Vagina (tissue), 2 donors: ENCODE results near the gene KYAT1. TPM values are rescaled to one million over a fixed set of nuclear protein-coding genes. Genes with fewer than 3 reads are reported as not detected.
A peak's percentile ranks its signal among the peaks of the same experiment; 100 is the strongest.

Experiments used
- DNase-seq, 2 donors: peaks; one replicate each; pipeline ENCODE4 v3.0.0-alpha.2; 2017; ENCODE audit errors: extremely low spot score in 2 of 2
- H3K27ac ChIP-seq: fragments of 200-600 bp; sonication (generic); one replicate; pipeline ENCODE4 v1.5.1; 2019
- H3K27me3 ChIP-seq: fragments of 200-600 bp; sonication (generic); one replicate; pipeline ENCODE4 v1.5.1; 2019
- H3K36me3 ChIP-seq, 2 donors: fragments of 200-600 bp; sonication (generic); one replicate each; pipeline ENCODE4 v1.5.1; 2017 to 2019
- H3K4me1 ChIP-seq: fragments of 200-600 bp; sonication (generic); one replicate; pipeline ENCODE4 v1.5.1; 2019
- H3K4me3 ChIP-seq, 2 donors: fragments of 200-600 bp; sonication (generic); 1 replicate in 1 of 2; 2 replicates in 1 of 2; pipeline ENCODE4 v1.5.1; 2016 to 2019
- H3K9me3 ChIP-seq: fragments of 200-600 bp; sonication (generic); one replicate; pipeline ENCODE4 v1.5.1; 2019
- POLR2A ChIP-seq, 2 donors: fragments of 450-650 bp; IDR thresholded peaks; one replicate each; pipeline ENCODE4 v1.6.1; 2017; ENCODE audit warnings: antibody characterized with exemption in 2 of 2, mild to moderate bottlenecking in 2 of 2, moderate library complexity in 2 of 2
- POLR2AphosphoS5 ChIP-seq, 2 donors: sonication (generic); formaldehyde crosslinking; IDR thresholded peaks; one replicate each; pipeline ENCODE4 v1.9.0; 2017; ENCODE audit warnings: antibody characterized with exemption in 2 of 2, mild to moderate bottlenecking in 2 of 2, low read depth in 1 of 2; ENCODE audit not compliant: insufficient read depth in 1 of 2
- intact Hi-C: fragments of 100-400 bp; cut with DNase I; formaldehyde crosslinking; loops from one replicate; pipeline ENCODE4 v1.15.1; 2023
- total RNA-seq: library from RNA; depleted of rRNA; stranded (reverse); fragments of >200 nt; gene quantifications from one replicate; pipeline ENCODE4 v1.2.3, GENCODE V29; 2016
- TF ChIP-seq, protein P1 (sequence below), 3 experiments: fragments of 450-650 bp in 2 of 3; fragments of 200-600 bp in 1 of 3; sonication (generic) in 1 of 3; IDR thresholded peaks; one replicate each; pipeline ENCODE4 v1.5.1; 2017 to 2019; ENCODE audit warnings: antibody characterized with exemption in 3 of 3, mild to moderate bottlenecking in 2 of 3, moderate library complexity in 2 of 3

KYAT1 gene
- total RNA-seq, 1 donor from 2014 or later: 11.0 TPM

GRCh38 chr9:128822407-128823042, 59.2 kb downstream of the KYAT1 start:
- peaks cover 0 to 53% of the 10 kb centered on the region in 2 donors for H3K36me3 ChIP-seq
- no peak for DNase-seq
- no peak overlapping the region for H3K4me3 ChIP-seq
- intact Hi-C loops: no loop called here
- H3K4me1 ChIP-seq: peaks cover 14% of the 10 kb centered on the region
- no peaks in the 10 kb centered on the region for H3K27me3 ChIP-seq
- H3K9me3 ChIP-seq: no peaks in the 10 kb centered on the region
- no peak for TF ChIP-seq POLR2AphosphoS5 (IDR thresholded peaks at IDR 0.05; ENCODE audit: insufficient read depth in 1 of 2, low read depth in 1 of 2)
- no peak overlapping the region for H3K27ac ChIP-seq

DNA sequence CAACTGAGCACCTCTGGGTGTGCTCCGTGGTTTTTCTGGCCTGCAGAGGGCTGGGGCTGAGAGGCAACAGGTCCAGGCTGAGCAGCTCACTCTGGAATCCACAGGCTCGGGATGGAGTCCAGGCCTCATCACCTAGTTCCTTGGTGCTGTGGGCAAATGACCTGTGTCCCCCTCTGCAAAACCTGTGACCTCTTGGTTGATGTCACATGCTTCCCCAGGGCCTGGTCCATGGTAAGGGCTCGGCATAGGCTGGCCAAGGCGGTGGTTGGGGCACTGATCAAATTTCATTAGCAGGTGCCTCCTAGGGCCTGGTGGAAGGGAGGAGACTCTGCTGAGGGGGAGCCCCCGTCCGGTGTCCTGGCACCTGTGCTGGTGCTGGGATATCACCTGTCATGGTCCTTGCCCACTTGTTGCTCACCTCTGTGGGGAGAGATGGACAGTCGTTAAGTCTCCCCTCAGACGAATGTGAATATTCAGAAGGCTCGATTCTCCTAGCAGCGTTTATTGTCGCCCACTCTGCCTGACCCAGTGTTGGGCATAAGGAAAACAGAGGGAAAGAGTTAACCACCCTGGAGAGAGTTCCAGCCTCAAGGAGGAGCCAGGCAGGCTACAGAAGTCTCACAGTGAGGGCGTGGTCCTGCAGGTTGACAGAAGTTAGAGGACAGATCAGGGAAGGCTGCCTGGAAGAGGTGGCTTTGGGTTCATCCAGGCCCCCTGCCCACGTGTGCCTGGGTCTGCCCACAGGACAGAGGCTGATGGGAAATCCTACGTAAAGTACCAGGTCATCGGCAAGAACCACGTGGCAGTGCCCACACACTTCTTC, 60.0 kb downstream of the KYAT1 start:
- Histone ChIP-seq H3K4me3 (no peak overlapping the region), H3K36me3 (peaks cover 0 to 48% of the 10 kb centered on the region in 2 donors), H3K27me3 (no peaks in the 10 kb centered on the region), H3K27ac (no peak overlapping the region), H3K4me1 (peaks cover 14% of the 10 kb centered on the region), H3K9me3 (no peaks in the 10 kb centered on the region)
- TF ChIP-seq POLR2A (IDR thresholded peaks at IDR 0.05) (no peak), POLR2AphosphoS5 (IDR thresholded peaks at IDR 0.05; ENCODE audit: insufficient read depth in 1 of 2, low read depth in 1 of 2) (no peak)
- TF ChIP-seq, protein P1, sequence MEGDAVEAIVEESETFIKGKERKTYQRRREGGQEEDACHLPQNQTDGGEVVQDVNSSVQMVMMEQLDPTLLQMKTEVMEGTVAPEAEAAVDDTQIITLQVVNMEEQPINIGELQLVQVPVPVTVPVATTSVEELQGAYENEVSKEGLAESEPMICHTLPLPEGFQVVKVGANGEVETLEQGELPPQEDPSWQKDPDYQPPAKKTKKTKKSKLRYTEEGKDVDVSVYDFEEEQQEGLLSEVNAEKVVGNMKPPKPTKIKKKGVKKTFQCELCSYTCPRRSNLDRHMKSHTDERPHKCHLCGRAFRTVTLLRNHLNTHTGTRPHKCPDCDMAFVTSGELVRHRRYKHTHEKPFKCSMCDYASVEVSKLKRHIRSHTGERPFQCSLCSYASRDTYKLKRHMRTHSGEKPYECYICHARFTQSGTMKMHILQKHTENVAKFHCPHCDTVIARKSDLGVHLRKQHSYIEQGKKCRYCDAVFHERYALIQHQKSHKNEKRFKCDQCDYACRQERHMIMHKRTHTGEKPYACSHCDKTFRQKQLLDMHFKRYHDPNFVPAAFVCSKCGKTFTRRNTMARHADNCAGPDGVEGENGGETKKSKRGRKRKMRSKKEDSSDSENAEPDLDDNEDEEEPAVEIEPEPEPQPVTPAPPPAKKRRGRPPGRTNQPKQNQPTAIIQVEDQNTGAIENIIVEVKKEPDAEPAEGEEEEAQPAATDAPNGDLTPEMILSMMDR (IDR thresholded peaks at IDR 0.05): no peak
- DNase-seq: no peak
- intact Hi-C loops: no loop called here

DNA sequence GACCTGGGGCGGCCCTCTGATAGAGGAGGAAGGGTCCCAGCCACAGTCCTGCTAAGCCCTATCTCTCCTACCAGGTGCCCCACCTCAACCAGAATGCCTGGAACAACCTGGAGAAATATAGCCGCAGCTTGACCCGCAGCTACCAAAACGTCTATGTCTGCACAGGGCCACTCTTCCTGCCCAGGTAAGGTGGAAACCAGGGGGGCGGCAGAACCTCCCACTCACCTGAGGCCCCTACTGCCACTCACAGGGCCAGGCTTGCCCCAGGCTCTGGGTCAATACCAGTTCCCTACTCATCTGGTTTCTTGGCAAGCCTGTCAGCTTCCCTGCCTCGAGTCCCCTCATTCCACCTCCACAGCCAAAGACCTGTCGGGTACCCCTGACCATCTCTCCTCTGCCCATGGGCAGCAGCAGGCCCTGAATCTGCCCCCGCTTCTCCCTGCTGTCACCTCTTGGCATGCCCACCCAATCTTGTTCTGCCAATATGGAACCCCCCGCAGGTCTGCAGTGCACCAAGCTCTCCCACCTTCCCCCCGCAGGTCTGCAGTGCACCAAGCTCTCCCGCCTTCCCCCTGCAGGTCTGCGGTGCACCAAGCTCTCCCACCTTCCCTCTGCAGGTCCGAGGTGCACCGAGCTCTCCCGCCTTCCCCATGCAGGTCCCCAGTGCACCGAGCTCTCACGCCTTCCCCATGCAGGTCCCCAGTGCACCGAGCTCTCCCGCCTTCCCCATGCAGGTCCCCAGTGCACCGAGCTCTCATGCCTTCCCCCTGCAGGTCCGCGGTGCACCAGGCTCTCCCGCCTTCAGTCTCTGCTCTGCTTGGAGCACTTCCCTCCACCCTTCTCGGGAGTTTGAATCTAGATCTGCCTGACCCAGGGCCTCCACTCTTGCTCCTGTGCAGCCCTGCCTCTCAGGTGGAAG, 60.8 kb downstream of the KYAT1 start:
- H3K27me3 ChIP-seq: no peaks in the 10 kb centered on the region
- DNase-seq: peak in 1 of 2 donors; percentile 94
- H3K9me3 ChIP-seq: no peaks in the 10 kb centered on the region
- H3K36me3 ChIP-seq: peaks cover 0 to 40% of the 10 kb centered on the region in 2 donors
- H3K4me3 ChIP-seq: no peak overlapping the region
- TF ChIP-seq POLR2AphosphoS5 (IDR thresholded peaks at IDR 0.05; ENCODE audit: insufficient read depth in 1 of 2, low read depth in 1 of 2): no peak
- intact Hi-C loops: no loop called here
- H3K4me1 ChIP-seq: peaks cover 14% of the 10 kb centered on the region
- H3K27ac ChIP-seq: no peak overlapping the region

GRCh38 chr9:128819716-128820664, 61.8 kb downstream of the KYAT1 start:
- DNase-seq: peak in 1 of 2 donors; percentile 91
- peaks cover 14% of the 10 kb centered on the region for H3K4me1 ChIP-seq
- no peak for TF ChIP-seq POLR2AphosphoS5 (IDR thresholded peaks at IDR 0.05; ENCODE audit: insufficient read depth in 1 of 2, low read depth in 1 of 2)
- TF ChIP-seq, protein P1 (IDR thresholded peaks at IDR 0.05): no peak
- no peak for TF ChIP-seq POLR2A (IDR thresholded peaks at IDR 0.05)
- H3K36me3 ChIP-seq: peaks cover 0 to 33% of the 10 kb centered on the region in 2 donors
- peak overlapping the region in 1 of 2 donors; percentile 64 for H3K4me3 ChIP-seq
- no peaks in the 10 kb centered on the region for H3K27me3 ChIP-seq
- intact Hi-C loops: no loop called here
- no peak overlapping the region for H3K27ac ChIP-seq
- H3K9me3 ChIP-seq: no peaks in the 10 kb centered on the region

GRCh38 chr9:128818839-128819715, 62.7 kb downstream of the KYAT1 start:
- Histone ChIP-seq H3K4me3 (peak overlapping the region; percentile 59 to 64), H3K4me1 (peaks cover 14% of the 10 kb centered on the region), H3K27ac (peak overlapping the region; percentile 35), H3K36me3 (peaks cover 0 to 27% of the 10 kb centered on the region in 2 donors), H3K9me3 (no peaks in the 10 kb centered on the region), H3K27me3 (no peaks in the 10 kb centered on the region)
- DNase-seq: no peak
- intact Hi-C loops: no loop called here
- no peak for TF ChIP-seq POLR2AphosphoS5 (IDR thresholded peaks at IDR 0.05; ENCODE audit: insufficient read depth in 1 of 2, low read depth in 1 of 2)
- no peak for TF ChIP-seq POLR2A (IDR thresholded peaks at IDR 0.05)
- TF ChIP-seq, protein P1 (IDR thresholded peaks at IDR 0.05): no peak
